ENCODE data around the gene SMAD6.
"Not testable (repeated sequence)": the region's sequence is repeated elsewhere in the genome, so short reads cannot be mapped to it uniquely, and the experiment has no call there.

SMAD6 gene

GRCh38 chr15:66742286-66742685 is 40.2 kb downstream of the SMAD6 start:
- DNase-seq (ENCODE audit: low read depth) = no peak

GRCh38 chr15:66743204-66743603 is 41.2 kb downstream of the SMAD6 start:
- no peak for DNase-seq (ENCODE audit: low read depth)

GRCh38 chr15:66743703-66744536 is 41.9 kb downstream of the SMAD6 start:
- no peak for DNase-seq (ENCODE audit: low read depth)

GRCh38 chr15:66744610-66745279 is 42.7 kb downstream of the SMAD6 start:
- DNase-seq (ENCODE audit: low read depth) = no peak

GRCh38 chr15:66745530-66746230 is 43.6 kb downstream of the SMAD6 start:
- DNase-seq (ENCODE audit: low read depth) = no peak

GRCh38 chr15:66746231-66746605 is 44.2 kb downstream of the SMAD6 start:
- no peak for DNase-seq (ENCODE audit: low read depth)

GRCh38 chr15:66747223-66747622 is 45.2 kb downstream of the SMAD6 start:
- DNase-seq (ENCODE audit: low read depth) = no peak

- no peak for DNase-seq (ENCODE audit: low read depth)
These were observed 46.1 kb downstream of the SMAD6 start for GRCh38 chr15:66747886-66748707.

GRCh38 chr15:66748708-66749035 is 46.6 kb downstream of the SMAD6 start:
- no peak for DNase-seq (ENCODE audit: low read depth)

GRCh38 chr15:66749841-66750575 is 48.0 kb downstream of the SMAD6 start:
- DNase-seq (ENCODE audit: low read depth) = no peak

- no peak for DNase-seq (ENCODE audit: low read depth)
These were observed 48.6 kb downstream of the SMAD6 start for GRCh38 chr15:66750609-66751008.

- DNase-seq (ENCODE audit: low read depth) = no peak
These were observed 49.5 kb downstream of the SMAD6 start for GRCh38 chr15:66751579-66751978.

- no peak for DNase-seq (ENCODE audit: low read depth)
These were observed 50.0 kb downstream of the SMAD6 start for GRCh38 chr15:66752078-66752477.

- DNase-seq (ENCODE audit: low read depth) = no peak
These were observed 51.8 kb downstream of the SMAD6 start for GRCh38 chr15:66753687-66754377.

GRCh38 chr15:66754789-66755188 is 52.8 kb downstream of the SMAD6 start:
- DNase-seq (ENCODE audit: low read depth) = no peak

GRCh38 chr15:66755298-66756068 is 53.4 kb downstream of the SMAD6 start:
- DNase-seq (ENCODE audit: low read depth) = no peak

- no peak for DNase-seq (ENCODE audit: low read depth)
These were observed 54.3 kb downstream of the SMAD6 start for GRCh38 chr15:66756295-66756694.

GRCh38 chr15:66757030-66757429 is 55.0 kb downstream of the SMAD6 start:
- no peak for DNase-seq (ENCODE audit: low read depth)

GRCh38 chr15:66757521-66757920 is 55.5 kb downstream of the SMAD6 start:
- no peak for DNase-seq (ENCODE audit: low read depth)

- not testable (repeated sequence) for DNase-seq (ENCODE audit: low read depth)
These were observed 56.2 kb downstream of the SMAD6 start for GRCh38 chr15:66758217-66758616.

Measured in stimulated activated CD4-positive, alpha-beta T cell treated with anti-CD3 and anti-CD28 coated beads, Interleukin-2, amount 100 ng/mL, for 4 hours (primary cell).